ENCODE measurements around the gene NKX6-1.

Gene NKX6-1

GRCh38 chr4:84511703-84512102, 12.6 kb upstream of the NKX6-1 start:
- no peak overlapping the region for H3K4me3 ChIP-seq (ENCODE audit: low read depth, low read length)
- no peaks in the 10 kb centered on the region for H3K27me3 ChIP-seq (ENCODE audit: control insufficient read depth, insufficient read depth, low read length)
- no peaks in the 10 kb centered on the region for H3K36me3 ChIP-seq (ENCODE audit: control insufficient read depth, insufficient read depth, low read length)
- H3K9me3 ChIP-seq (ENCODE audit: control insufficient read depth, insufficient read depth, low read depth, low read length): no peaks in the 10 kb centered on the region
- no peak overlapping the region for H3K9ac ChIP-seq (ENCODE audit: low read length)
- H3K4me1 ChIP-seq (ENCODE audit: control insufficient read depth, insufficient read depth, low read length): no peaks in the 10 kb centered on the region
- H3K27ac ChIP-seq (ENCODE audit: low read depth, low read length): no peak overlapping the region

DNA sequence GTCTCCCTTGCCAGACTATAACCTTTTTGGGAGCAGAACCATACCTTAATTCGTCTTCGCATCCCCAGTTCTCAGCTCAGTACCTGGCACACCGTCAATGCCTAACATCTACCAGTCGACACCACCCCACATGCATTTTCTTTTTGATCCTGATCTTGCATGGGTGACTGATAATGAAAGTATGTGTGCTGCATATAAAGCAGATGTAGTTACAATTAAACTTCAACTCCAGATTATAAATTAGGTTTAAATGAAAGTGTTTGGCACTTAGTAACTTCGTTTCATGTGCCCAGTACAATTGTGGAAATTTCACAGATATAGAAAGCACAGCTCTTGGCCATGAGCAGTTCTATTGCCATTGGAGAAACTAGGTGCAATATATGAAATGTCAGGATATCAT, 8.8 kb upstream of the NKX6-1 start:
- Histone ChIP-seq H3K9me3 (ENCODE audit: control insufficient read depth, insufficient read depth, low read depth, low read length) (no peaks in the 10 kb centered on the region), H3K27me3 (ENCODE audit: control insufficient read depth, insufficient read depth, low read length) (peaks cover 13% of the 10 kb centered on the region), H3K36me3 (ENCODE audit: control insufficient read depth, insufficient read depth, low read length) (no peaks in the 10 kb centered on the region), H3K4me1 (ENCODE audit: control insufficient read depth, insufficient read depth, low read length) (peaks cover 3% of the 10 kb centered on the region; the same call in 1 of the 2 replicates), H3K9ac (ENCODE audit: low read length) (no peak overlapping the region), H3K4me3 (ENCODE audit: low read depth, low read length) (no peak overlapping the region), H3K27ac (ENCODE audit: low read depth, low read length) (no peak overlapping the region)

DNA sequence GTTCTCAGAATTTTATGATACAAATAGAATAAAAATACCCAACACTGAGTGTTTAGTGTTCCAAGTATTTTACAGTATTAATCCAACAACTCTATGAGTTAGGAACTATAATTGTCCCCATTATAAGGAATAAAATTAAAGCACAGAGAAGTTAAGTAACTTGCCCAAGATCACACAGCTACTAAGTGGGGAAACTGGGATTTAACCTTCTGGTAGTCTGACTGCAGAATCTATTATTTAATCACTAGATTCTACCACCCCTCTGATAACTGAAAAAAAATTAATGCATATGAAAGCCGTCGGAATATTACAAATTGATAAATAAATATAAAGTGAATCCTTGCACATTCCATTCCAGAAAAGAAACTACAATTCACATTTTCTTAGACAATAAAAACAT, 5.7 kb upstream of the NKX6-1 start:
- H3K27ac ChIP-seq (ENCODE audit: low read depth, low read length): no peak overlapping the region
- H3K9ac ChIP-seq (ENCODE audit: low read length): no peak overlapping the region
- H3K36me3 ChIP-seq (ENCODE audit: control insufficient read depth, insufficient read depth, low read length): no peaks in the 10 kb centered on the region
- H3K4me3 ChIP-seq (ENCODE audit: low read depth, low read length): no peak overlapping the region
- peaks cover 45% of the 10 kb centered on the region for H3K27me3 ChIP-seq (ENCODE audit: control insufficient read depth, insufficient read depth, low read length)
- peaks cover 18% of the 10 kb centered on the region for H3K4me1 ChIP-seq (ENCODE audit: control insufficient read depth, insufficient read depth, low read length)
- no peaks in the 10 kb centered on the region for H3K9me3 ChIP-seq (ENCODE audit: control insufficient read depth, insufficient read depth, low read depth, low read length)

- H3K4me3 ChIP-seq (ENCODE audit: low read depth, low read length): no peak overlapping the region
- no peaks in the 10 kb centered on the region for H3K9me3 ChIP-seq (ENCODE audit: control insufficient read depth, insufficient read depth, low read depth, low read length)
- H3K36me3 ChIP-seq (ENCODE audit: control insufficient read depth, insufficient read depth, low read length): no peaks in the 10 kb centered on the region
- no peak overlapping the region for H3K27ac ChIP-seq (ENCODE audit: low read depth, low read length)
- no peak overlapping the region for H3K9ac ChIP-seq (ENCODE audit: low read length)
- peaks cover 18% of the 10 kb centered on the region for H3K4me1 ChIP-seq (ENCODE audit: control insufficient read depth, insufficient read depth, low read length)
- H3K27me3 ChIP-seq (ENCODE audit: control insufficient read depth, insufficient read depth, low read length): peaks cover 53% of the 10 kb centered on the region
These were observed 4.7 kb upstream of the NKX6-1 start for GRCh38 chr4:84503495-84504437.

GRCh38 chr4:84502955-84503373, 3.9 kb upstream of the NKX6-1 start:
- no peak overlapping the region for H3K27ac ChIP-seq (ENCODE audit: low read depth, low read length)
- H3K9ac ChIP-seq (ENCODE audit: low read length): no peak overlapping the region
- no peaks in the 10 kb centered on the region for H3K9me3 ChIP-seq (ENCODE audit: control insufficient read depth, insufficient read depth, low read depth, low read length)
- peaks cover 61% of the 10 kb centered on the region for H3K27me3 ChIP-seq (ENCODE audit: control insufficient read depth, insufficient read depth, low read length)
- peaks cover 22% of the 10 kb centered on the region for H3K4me1 ChIP-seq (ENCODE audit: control insufficient read depth, insufficient read depth, low read length)
- H3K36me3 ChIP-seq (ENCODE audit: control insufficient read depth, insufficient read depth, low read length): no peaks in the 10 kb centered on the region
- no peak overlapping the region for H3K4me3 ChIP-seq (ENCODE audit: low read depth, low read length)

DNA sequence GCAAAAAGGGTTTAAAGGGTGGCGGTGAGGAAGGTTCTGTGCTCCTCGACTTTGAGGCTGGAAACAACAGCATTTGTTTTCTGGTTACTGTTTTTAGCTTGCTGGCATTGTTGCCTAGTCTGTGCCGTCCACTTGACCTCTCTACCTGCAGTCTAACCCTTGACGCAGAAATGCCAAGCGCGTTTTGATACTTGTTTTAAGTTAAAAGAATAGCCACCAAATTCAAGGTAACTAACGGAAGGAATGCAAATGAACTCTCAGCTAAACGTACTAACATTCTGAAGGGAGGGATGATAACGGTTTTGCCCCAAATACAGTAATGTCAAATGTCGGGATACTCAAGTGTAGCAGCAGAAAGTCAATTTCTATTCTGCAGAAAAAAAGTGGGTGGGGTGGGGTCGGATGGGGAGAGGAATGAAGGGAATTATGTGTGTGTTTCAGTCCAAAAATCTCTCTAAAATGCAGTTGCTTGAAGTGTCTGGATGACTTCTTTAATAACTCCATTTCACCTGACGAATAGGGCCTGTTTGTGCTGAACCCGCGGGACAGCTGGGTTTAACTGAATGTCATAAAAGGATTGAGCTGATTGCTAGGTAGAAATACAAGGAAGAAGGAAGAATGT, 3.4 kb upstream of the NKX6-1 start:
- H3K36me3 ChIP-seq (ENCODE audit: control insufficient read depth, insufficient read depth, low read length): no peaks in the 10 kb centered on the region
- H3K9ac ChIP-seq (ENCODE audit: low read length): no peak overlapping the region
- peaks cover 22% of the 10 kb centered on the region for H3K4me1 ChIP-seq (ENCODE audit: control insufficient read depth, insufficient read depth, low read length)
- H3K4me3 ChIP-seq (ENCODE audit: low read depth, low read length): peak overlapping the region; percentile 42; the same call in 1 of the 2 replicates
- H3K27me3 ChIP-seq (ENCODE audit: control insufficient read depth, insufficient read depth, low read length): peaks cover 66% of the 10 kb centered on the region
- no peak overlapping the region for H3K27ac ChIP-seq (ENCODE audit: low read depth, low read length)
- no peaks in the 10 kb centered on the region for H3K9me3 ChIP-seq (ENCODE audit: control insufficient read depth, insufficient read depth, low read depth, low read length)

DNA sequence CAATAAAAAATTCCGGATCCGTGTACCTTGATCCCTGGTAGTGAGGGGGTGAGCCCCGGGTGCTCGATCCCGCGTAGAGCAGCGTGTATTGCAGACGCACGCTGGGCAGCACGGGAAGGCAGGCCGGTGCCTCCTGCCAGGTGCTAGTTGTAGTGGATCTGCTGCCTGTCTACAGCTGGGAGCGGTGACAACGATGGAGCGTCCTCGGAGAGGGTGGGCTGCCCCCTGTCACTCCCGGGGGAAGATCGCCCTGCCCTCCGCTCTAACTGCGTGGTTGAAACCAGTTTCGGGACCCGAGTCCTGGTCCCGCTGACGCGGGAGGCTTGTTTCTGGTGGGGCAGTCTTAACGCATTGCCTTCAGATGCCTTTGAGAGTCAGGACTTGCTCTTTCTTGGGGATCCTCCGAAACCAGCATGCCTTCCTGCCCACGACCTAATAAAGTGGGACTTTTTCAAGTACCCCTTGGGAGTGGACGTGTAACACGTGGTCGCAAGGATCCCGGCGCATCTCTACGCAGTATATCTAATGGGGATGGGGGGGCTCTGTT, 2.7 kb upstream of the NKX6-1 start:
- peaks cover 73% of the 10 kb centered on the region for H3K27me3 ChIP-seq (ENCODE audit: control insufficient read depth, insufficient read depth, low read length)
- H3K9ac ChIP-seq (ENCODE audit: low read length): no peak overlapping the region
- no peak overlapping the region for H3K27ac ChIP-seq (ENCODE audit: low read depth, low read length)
- no peaks in the 10 kb centered on the region for H3K9me3 ChIP-seq (ENCODE audit: control insufficient read depth, insufficient read depth, low read depth, low read length)
- H3K36me3 ChIP-seq (ENCODE audit: control insufficient read depth, insufficient read depth, low read length): no peaks in the 10 kb centered on the region
- H3K4me1 ChIP-seq (ENCODE audit: control insufficient read depth, insufficient read depth, low read length): peaks cover 28% of the 10 kb centered on the region
- H3K4me3 ChIP-seq (ENCODE audit: low read depth, low read length): peak overlapping the region; percentile 42

DNA sequence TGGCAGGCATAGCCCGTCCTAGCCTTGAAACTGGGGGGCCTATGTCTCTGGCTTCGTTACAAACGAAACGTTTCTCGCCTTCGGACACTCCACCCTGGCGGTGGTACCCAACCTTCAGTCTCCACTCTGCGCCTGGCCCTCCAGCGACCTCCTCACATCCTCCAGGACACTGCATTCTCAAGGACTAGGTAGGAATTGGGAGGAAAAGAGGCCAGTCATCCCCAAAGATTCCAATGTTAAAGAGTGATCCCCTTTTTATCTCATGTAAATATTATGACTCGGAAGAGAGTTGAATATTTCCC, 2.1 kb upstream of the NKX6-1 start:
- Histone ChIP-seq H3K27ac (ENCODE audit: low read depth, low read length) (no peak overlapping the region), H3K9ac (ENCODE audit: low read length) (no peak overlapping the region), H3K36me3 (ENCODE audit: control insufficient read depth, insufficient read depth, low read length) (no peaks in the 10 kb centered on the region), H3K4me1 (ENCODE audit: control insufficient read depth, insufficient read depth, low read length) (peaks cover 34% of the 10 kb centered on the region), H3K9me3 (ENCODE audit: control insufficient read depth, insufficient read depth, low read depth, low read length) (no peaks in the 10 kb centered on the region), H3K4me3 (ENCODE audit: low read depth, low read length) (no peak overlapping the region), H3K27me3 (ENCODE audit: control insufficient read depth, insufficient read depth, low read length) (peaks cover 79% of the 10 kb centered on the region)

GRCh38 chr4:84500386-84501201, 1.5 kb upstream of the NKX6-1 start:
- Histone ChIP-seq H3K4me1 (ENCODE audit: control insufficient read depth, insufficient read depth, low read length) (peaks cover 34% of the 10 kb centered on the region), H3K36me3 (ENCODE audit: control insufficient read depth, insufficient read depth, low read length) (no peaks in the 10 kb centered on the region), H3K27me3 (ENCODE audit: control insufficient read depth, insufficient read depth, low read length) (peaks cover 85% of the 10 kb centered on the region), H3K4me3 (ENCODE audit: low read depth, low read length) (no peak overlapping the region), H3K9ac (ENCODE audit: low read length) (no peak overlapping the region), H3K9me3 (ENCODE audit: control insufficient read depth, insufficient read depth, low read depth, low read length) (no peaks in the 10 kb centered on the region), H3K27ac (ENCODE audit: low read depth, low read length) (no peak overlapping the region)

- no peak overlapping the region for H3K27ac ChIP-seq (ENCODE audit: low read depth, low read length)
- peaks cover 34% of the 10 kb centered on the region for H3K4me1 ChIP-seq (ENCODE audit: control insufficient read depth, insufficient read depth, low read length)
- peaks cover 95% of the 10 kb centered on the region for H3K27me3 ChIP-seq (ENCODE audit: control insufficient read depth, insufficient read depth, low read length)
- H3K4me3 ChIP-seq (ENCODE audit: low read depth, low read length): peak overlapping the region; percentile 63
- H3K9ac ChIP-seq (ENCODE audit: low read length): no peak overlapping the region
- no peaks in the 10 kb centered on the region for H3K36me3 ChIP-seq (ENCODE audit: control insufficient read depth, insufficient read depth, low read length)
- no peaks in the 10 kb centered on the region for H3K9me3 ChIP-seq (ENCODE audit: control insufficient read depth, insufficient read depth, low read depth, low read length)
These were observed 511 bp upstream of the NKX6-1 start for GRCh38 chr4:84499624-84499982.

Data from HUES6 (cell line).